ENCODE results near the gene CACNA1D.

CACNA1D gene

GRCh38 chr3:53708001-53708621, 213.7 kb downstream of the CACNA1D start:
- no peak for DNase-seq
- no peak overlapping the region for H2AFZ ChIP-seq (ENCODE audit: low read depth, low read length)

GRCh38 chr3:53709256-53709655, 214.8 kb downstream of the CACNA1D start:
- no peak overlapping the region for H4K91ac ChIP-seq (ENCODE audit: low read length)
- H2BK5ac ChIP-seq (ENCODE audit: low read depth, low read length, poor library complexity, severe bottlenecking): no peak overlapping the region
- H4K8ac ChIP-seq (ENCODE audit: low read length): no peak overlapping the region
- H2BK120ac ChIP-seq (ENCODE audit: low read depth, low read length): no peak overlapping the region
- no peak overlapping the region for H2BK12ac ChIP-seq (ENCODE audit: low read length in 2 of 2)
- no peak overlapping the region for H3K27ac ChIP-seq (ENCODE audit: low read length, poor library complexity, severe bottlenecking)
- H3K23ac ChIP-seq (ENCODE audit: low read length in 2 of 2): no peak overlapping the region
- no peak overlapping the region for H3K4ac ChIP-seq (ENCODE audit: low read depth in 1 of 2, low read length in 2 of 2)
- DNase-seq: no peak
- no peaks in the 10 kb centered on the region for H3K79me1 ChIP-seq (replicated peaks; ENCODE audit: low read length, poor library complexity, severe bottlenecking)
- peaks cover 0 to 11% of the 10 kb centered on the region in 2 experiments for H3K27me3 ChIP-seq (ENCODE audit: control insufficient read depth in 1 of 2, insufficient read depth in 1 of 2, low read length in 2 of 2)
- no peak overlapping the region for H3K4me2 ChIP-seq (ENCODE audit: low read length, poor library complexity, severe bottlenecking)
- H3K4me1 ChIP-seq (ENCODE audit: control insufficient read depth, insufficient read depth, low read depth, low read length): peaks cover 7% of the 10 kb centered on the region
- H2AFZ ChIP-seq (ENCODE audit: low read depth, low read length): no peak overlapping the region
- H2AK5ac ChIP-seq (ENCODE audit: low read length, severe bottlenecking): no peak overlapping the region
- H2BK15ac ChIP-seq (ENCODE audit: low read depth, poor library complexity, severe bottlenecking): no peak overlapping the region
- 96% methylated on average over 4 of the region's 6 CpGs for WGBS
- H3K4me3 ChIP-seq (ENCODE audit: insufficient read depth in 1 of 2, low read depth in 1 of 2, low read length in 2 of 2): no peak overlapping the region
- H3K18ac ChIP-seq (ENCODE audit: low read depth in 1 of 2, low read length in 2 of 2): no peak overlapping the region
- H3K9me3 ChIP-seq (ENCODE audit: control insufficient read depth, low read length): no peaks in the 10 kb centered on the region
- H3K36me3 ChIP-seq (ENCODE audit: control insufficient read depth in 1 of 2, insufficient read depth in 2 of 2, low read depth in 1 of 2, low read length in 2 of 2): no peaks in the 10 kb centered on the region
- H3K14ac ChIP-seq (ENCODE audit: low read length in 2 of 2): no peak overlapping the region
- H3K9ac ChIP-seq (ENCODE audit: low read length): no peak overlapping the region

More at GRCh38 chr3:53708001-53708621, 213.7 kb downstream of the CACNA1D start:
- no peaks in the 10 kb centered on the region for H3K79me1 ChIP-seq (replicated peaks; ENCODE audit: low read length, poor library complexity, severe bottlenecking)
- WGBS: 48% methylated on average over 4 of the region's 4 CpGs
- no peak overlapping the region for H3K4me3 ChIP-seq (ENCODE audit: insufficient read depth in 1 of 2, low read depth in 1 of 2, low read length in 2 of 2)
- H3K36me3 ChIP-seq (ENCODE audit: control insufficient read depth in 1 of 2, insufficient read depth in 2 of 2, low read depth in 1 of 2, low read length in 2 of 2): no peaks in the 10 kb centered on the region
- no peak overlapping the region for H3K4me2 ChIP-seq (ENCODE audit: low read length, poor library complexity, severe bottlenecking)
- H3K18ac ChIP-seq (ENCODE audit: low read depth in 1 of 2, low read length in 2 of 2): no peak overlapping the region
- no peak overlapping the region for H2AK5ac ChIP-seq (ENCODE audit: low read length, severe bottlenecking)
- H3K23ac ChIP-seq (ENCODE audit: low read length in 2 of 2): no peak overlapping the region
- no peak overlapping the region for H4K91ac ChIP-seq (ENCODE audit: low read length)
- H4K8ac ChIP-seq (ENCODE audit: low read length): no peak overlapping the region
- H2BK5ac ChIP-seq (ENCODE audit: low read depth, low read length, poor library complexity, severe bottlenecking): no peak overlapping the region
- H3K14ac ChIP-seq (ENCODE audit: low read length in 2 of 2): no peak overlapping the region
- H3K4ac ChIP-seq (ENCODE audit: low read depth in 1 of 2, low read length in 2 of 2): no peak overlapping the region
- H3K27ac ChIP-seq (ENCODE audit: low read length, poor library complexity, severe bottlenecking): no peak overlapping the region
- no peak overlapping the region for H2BK12ac ChIP-seq (ENCODE audit: low read length in 2 of 2)
- H3K27me3 ChIP-seq (ENCODE audit: control insufficient read depth in 1 of 2, insufficient read depth in 1 of 2, low read length in 2 of 2): peaks cover 0 to 11% of the 10 kb centered on the region in 2 experiments
- H3K9me3 ChIP-seq (ENCODE audit: control insufficient read depth, low read length): no peaks in the 10 kb centered on the region
- H2BK120ac ChIP-seq (ENCODE audit: low read depth, low read length): no peak overlapping the region
- H3K4me1 ChIP-seq (ENCODE audit: control insufficient read depth, insufficient read depth, low read depth, low read length): peaks cover 7% of the 10 kb centered on the region
- no peak overlapping the region for H2BK15ac ChIP-seq (ENCODE audit: low read depth, poor library complexity, severe bottlenecking)
- H3K9ac ChIP-seq (ENCODE audit: low read length): no peak overlapping the region

- Histone ChIP-seq H2AK5ac (ENCODE audit: low read length, severe bottlenecking) (no peak overlapping the region), H2BK120ac (ENCODE audit: low read depth, low read length) (no peak overlapping the region), H4K8ac (ENCODE audit: low read length) (no peak overlapping the region), H2BK15ac (ENCODE audit: low read depth, poor library complexity, severe bottlenecking) (no peak overlapping the region), H3K27ac (ENCODE audit: low read length, poor library complexity, severe bottlenecking) (no peak overlapping the region), H3K4me2 (ENCODE audit: low read length, poor library complexity, severe bottlenecking) (no peak overlapping the region), H3K27me3 (ENCODE audit: control insufficient read depth in 1 of 2, insufficient read depth in 1 of 2, low read length in 2 of 2) (peaks cover 0 to 11% of the 10 kb centered on the region in 2 experiments), H3K18ac (ENCODE audit: low read depth in 1 of 2, low read length in 2 of 2) (no peak overlapping the region), H3K36me3 (ENCODE audit: control insufficient read depth in 1 of 2, insufficient read depth in 2 of 2, low read depth in 1 of 2, low read length in 2 of 2) (no peaks in the 10 kb centered on the region), H3K4ac (ENCODE audit: low read depth in 1 of 2, low read length in 2 of 2) (no peak overlapping the region), H4K91ac (ENCODE audit: low read length) (no peak overlapping the region), H2BK5ac (ENCODE audit: low read depth, low read length, poor library complexity, severe bottlenecking) (no peak overlapping the region), H2AFZ (ENCODE audit: low read depth, low read length) (no peak overlapping the region), H3K9ac (ENCODE audit: low read length) (no peak overlapping the region), H3K4me3 (ENCODE audit: insufficient read depth in 1 of 2, low read depth in 1 of 2, low read length in 2 of 2) (no peak overlapping the region), H3K23ac (ENCODE audit: low read length in 2 of 2) (no peak overlapping the region), H2BK12ac (ENCODE audit: low read length in 2 of 2) (no peak overlapping the region), H3K4me1 (ENCODE audit: control insufficient read depth, insufficient read depth, low read depth, low read length) (peaks cover 6% of the 10 kb centered on the region), H3K9me3 (ENCODE audit: control insufficient read depth, low read length) (no peaks in the 10 kb centered on the region), H3K14ac (ENCODE audit: low read length in 2 of 2) (no peak overlapping the region), H3K79me1 (replicated peaks; ENCODE audit: low read length, poor library complexity, severe bottlenecking) (no peaks in the 10 kb centered on the region)
- DNase-seq: peak; percentile 68
- WGBS: 3% methylated on average over 9 of the region's 11 CpGs
Measured at GRCh38 chr3:53709860-53710674, 215.7 kb downstream of the CACNA1D start.

GRCh38 chr3:53711387-53711786, 217.0 kb downstream of the CACNA1D start:
- no peak for DNase-seq
- Histone ChIP-seq H4K8ac (ENCODE audit: low read length) (no peak overlapping the region), H3K27me3 (ENCODE audit: control insufficient read depth in 1 of 2, insufficient read depth in 1 of 2, low read length in 2 of 2) (peaks cover 0 to 7% of the 10 kb centered on the region in 2 experiments), H2BK5ac (ENCODE audit: low read depth, low read length, poor library complexity, severe bottlenecking) (no peak overlapping the region), H2BK12ac (ENCODE audit: low read length in 2 of 2) (no peak overlapping the region), H3K14ac (ENCODE audit: low read length in 2 of 2) (no peak overlapping the region), H3K27ac (ENCODE audit: low read length, poor library complexity, severe bottlenecking) (no peak overlapping the region), H3K4me1 (ENCODE audit: control insufficient read depth, insufficient read depth, low read depth, low read length) (peaks cover 5% of the 10 kb centered on the region), H2AK5ac (ENCODE audit: low read length, severe bottlenecking) (no peak overlapping the region), H3K36me3 (ENCODE audit: control insufficient read depth in 1 of 2, insufficient read depth in 2 of 2, low read depth in 1 of 2, low read length in 2 of 2) (no peaks in the 10 kb centered on the region), H3K79me1 (replicated peaks; ENCODE audit: low read length, poor library complexity, severe bottlenecking) (no peaks in the 10 kb centered on the region), H3K9ac (ENCODE audit: low read length) (no peak overlapping the region), H2BK120ac (ENCODE audit: low read depth, low read length) (no peak overlapping the region), H3K4ac (ENCODE audit: low read depth in 1 of 2, low read length in 2 of 2) (no peak overlapping the region), H3K4me2 (ENCODE audit: low read length, poor library complexity, severe bottlenecking) (no peak overlapping the region), H2BK15ac (ENCODE audit: low read depth, poor library complexity, severe bottlenecking) (no peak overlapping the region), H3K9me3 (ENCODE audit: control insufficient read depth, low read length) (no peaks in the 10 kb centered on the region), H3K23ac (ENCODE audit: low read length in 2 of 2) (no peak overlapping the region), H3K4me3 (ENCODE audit: insufficient read depth in 1 of 2, low read depth in 1 of 2, low read length in 2 of 2) (no peak overlapping the region), H2AFZ (ENCODE audit: low read depth, low read length) (no peak overlapping the region), H4K91ac (ENCODE audit: low read length) (no peak overlapping the region), H3K18ac (ENCODE audit: low read depth in 1 of 2, low read length in 2 of 2) (no peak overlapping the region)
- WGBS: 79% methylated on average over 6 of the region's 6 CpGs

Data from mesenchymal stem cell (in vitro differentiated cells and primary cell).